ENCODE results near the gene SENP7. TPM values are rescaled to one million over a fixed set of nuclear protein-coding genes. Genes with fewer than 3 reads are reported as not detected.
"Not testable (repeated sequence)": the region's sequence is repeated elsewhere in the genome, so short reads cannot be mapped to it uniquely, and the experiment has no call there.

SENP7 gene
- 17.9 TPM for total RNA-seq

- H3K4me3 ChIP-seq: peak within 1 kb of the TSS; percentile 90 to 94
- peaks cover 29% of the 10 kb centered on the region for H3K4me1 ChIP-seq
- H3K27ac ChIP-seq: peak within 1 kb of the TSS; percentile 97
- TF ChIP-seq POLR2AphosphoS5 (IDR thresholded peaks at IDR 0.05; ENCODE audit: insufficient read depth in 1 of 2, low read depth in 1 of 2) (peak; percentile 78 to 79), CTCF (IDR thresholded peaks at IDR 0.05) (no peak)
- no peak for DNase-seq (ENCODE audit: extremely low spot score in 2 of 2)
- no peaks in the 10 kb centered on the region for H3K36me3 ChIP-seq
- intact Hi-C loops (cut with DNase I): loop anchor here (10.0 kb wide), 1 partner anchor 62 kb away; the partner anchor contains the start of gene PCNP
- no peaks in the 10 kb centered on the region for H3K9me3 ChIP-seq
- H3K27me3 ChIP-seq: no peaks in the 10 kb centered on the region
Measured at GRCh38 chr3:101512646-101513418, at the start of gene SENP7. SENP7 (minus strand) TSS chr3:101513212; CDS start chr3:101513130, 82 bp downstream.

- Histone ChIP-seq H3K9me3 (no peaks in the 10 kb centered on the region), H3K27me3 (no peaks in the 10 kb centered on the region), H3K4me3 (peak within 1 kb of the TSS; percentile 64 to 77), H3K4me1 (peaks cover 17% of the 10 kb centered on the region), H3K36me3 (no peaks in the 10 kb centered on the region), H3K27ac (peak within 1 kb of the TSS; percentile 88)
- peak; percentile 91 to 95 for TF ChIP-seq POLR2AphosphoS5 (IDR thresholded peaks at IDR 0.05; ENCODE audit: insufficient read depth in 1 of 2, low read depth in 1 of 2)
- no peak for TF ChIP-seq CTCF (IDR thresholded peaks at IDR 0.05)
- peak in 1 of 2 donors; percentile 50 for TF ChIP-seq POLR2A (IDR thresholded peaks at IDR 0.05)
- intact Hi-C loops (cut with DNase I): no loop called here
- DNase-seq (ENCODE audit: extremely low spot score in 2 of 2): peak in 1 of 2 donors; percentile 93
Measured at GRCh38 chr3:101561630-101562328, 48.8 kb upstream of the SENP7 start, which contains the start of gene TRMT10C. TRMT10C (plus strand) TSS chr3:101561868; CDS start chr3:101564782, 2,914 bp downstream.

GRCh38 chr3:101556064-101556463 is 43.1 kb upstream of the SENP7 start:
- intact Hi-C loops (cut with DNase I): no loop called here
- Histone ChIP-seq H3K4me3 (no peak overlapping the region), H3K27me3 (no peaks in the 10 kb centered on the region), H3K4me1 (no peaks in the 10 kb centered on the region), H3K9me3 (no peaks in the 10 kb centered on the region), H3K27ac (no peak overlapping the region), H3K36me3 (no peaks in the 10 kb centered on the region)
- TF ChIP-seq CTCF (IDR thresholded peaks at IDR 0.05) (no peak), POLR2AphosphoS5 (IDR thresholded peaks at IDR 0.05; ENCODE audit: insufficient read depth in 1 of 2, low read depth in 1 of 2) (no peak)
- DNase-seq (ENCODE audit: extremely low spot score in 2 of 2): no peak

- H3K4me1 ChIP-seq; H3K4me3 ChIP-seq; H3K36me3 ChIP-seq; H3K27me3 ChIP-seq; H3K9me3 ChIP-seq; DNase-seq (ENCODE audit: extremely low spot score in 2 of 2); intact Hi-C loops (cut with DNase I); H3K27ac ChIP-seq: not testable (repeated sequence)
Measured at GRCh38 chr3:101553381-101553780, 40.4 kb upstream of the SENP7 start.

GRCh38 chr3:101551359-101552081 is 38.5 kb upstream of the SENP7 start:
- DNase-seq (ENCODE audit: extremely low spot score in 2 of 2); H3K36me3 ChIP-seq; H3K9me3 ChIP-seq; H3K4me1 ChIP-seq; H3K27me3 ChIP-seq; H3K4me3 ChIP-seq; H3K27ac ChIP-seq; intact Hi-C loops (cut with DNase I): not testable (repeated sequence)

Measured in vagina (tissue), 2 donors.